Occipital lobe (tissue), 2 donors: ENCODE measurements around the gene OR1L4. TPM values are rescaled to one million over a fixed set of nuclear protein-coding genes. Genes with fewer than 3 reads are reported as not detected.

Experiments used
- DNase-seq: peaks from one replicate; lab custom pipeline; 2025; lab: John Stamatoyannopoulos, UW
- total RNA-seq: library from RNA; depleted of rRNA; stranded (reverse); fragments of >200 nt; gene quantifications from one replicate; pipeline ENCODE4 v1.2.3, GENCODE V29; 2014

OR1L4 gene, protein sequence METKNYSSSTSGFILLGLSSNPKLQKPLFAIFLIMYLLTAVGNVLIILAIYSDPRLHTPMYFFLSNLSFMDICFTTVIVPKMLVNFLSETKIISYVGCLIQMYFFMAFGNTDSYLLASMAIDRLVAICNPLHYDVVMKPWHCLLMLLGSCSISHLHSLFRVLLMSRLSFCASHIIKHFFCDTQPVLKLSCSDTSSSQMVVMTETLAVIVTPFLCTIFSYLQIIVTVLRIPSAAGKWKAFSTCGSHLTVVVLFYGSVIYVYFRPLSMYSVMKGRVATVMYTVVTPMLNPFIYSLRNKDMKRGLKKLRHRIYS
- not detected for total RNA-seq

DNA sequence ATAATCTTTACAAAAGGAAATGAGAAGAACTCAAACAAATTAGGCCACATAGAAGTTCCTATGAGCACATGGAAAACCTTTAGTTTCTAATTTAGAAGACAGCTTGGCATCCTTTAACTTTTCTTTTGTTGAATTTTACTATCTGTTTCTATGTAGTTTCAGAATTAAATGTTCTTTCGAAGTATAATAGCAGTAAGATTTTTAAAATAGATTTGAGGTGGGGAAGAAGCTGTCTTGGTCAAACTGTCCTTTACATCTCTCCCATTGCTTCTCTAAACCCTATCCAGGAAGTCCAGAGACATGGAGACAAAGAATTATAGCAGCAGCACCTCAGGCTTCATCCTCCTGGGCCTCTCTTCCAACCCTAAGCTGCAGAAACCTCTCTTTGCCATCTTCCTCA, at the start of gene OR1L4:
TSS of gene OR1L4 (plus strand) at position 301 of the 400 bp plus-strand sequence. CDS start at position 301, 0 bp downstream.
- no peak for DNase-seq

DNA sequence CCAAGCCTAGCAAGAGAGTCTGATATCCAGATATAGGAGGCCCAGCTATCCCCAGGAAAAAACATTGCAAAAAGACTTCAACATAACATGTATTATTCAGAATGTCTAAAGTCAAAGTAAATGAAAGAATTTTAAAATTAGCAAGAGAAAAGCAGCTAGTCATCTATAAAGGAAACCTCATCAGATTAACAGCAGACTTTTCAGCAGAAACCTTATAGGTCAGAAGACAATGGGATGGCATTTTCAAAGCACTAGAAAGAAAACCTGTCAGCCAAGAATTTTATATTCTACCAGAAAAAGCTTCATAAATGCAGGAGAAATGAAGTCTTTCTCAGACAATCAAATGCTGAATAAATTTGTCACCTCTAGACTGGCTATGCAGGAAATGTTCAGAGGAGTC, 38.9 kb upstream of the OR1L4 start:
- no peak for DNase-seq

DNA sequence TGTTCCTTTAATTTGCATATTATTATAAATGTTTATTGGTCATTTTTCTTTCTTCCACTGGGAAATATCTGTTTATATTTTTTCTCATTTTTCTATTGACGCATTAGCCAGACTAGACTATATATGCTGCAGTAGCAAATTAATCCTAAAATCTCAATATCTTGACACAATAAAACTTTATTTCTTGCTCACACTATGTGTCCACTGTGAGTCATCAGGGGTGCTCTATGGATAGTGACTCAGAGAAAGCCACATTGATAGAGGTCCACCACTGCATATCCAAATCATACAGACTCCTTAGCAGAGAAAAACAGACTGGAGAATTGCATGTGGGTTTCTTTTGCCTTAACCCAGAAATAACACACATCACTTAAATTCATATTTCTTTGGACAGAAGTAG, 28.1 kb upstream of the OR1L4 start:
- no peak for DNase-seq

DNA sequence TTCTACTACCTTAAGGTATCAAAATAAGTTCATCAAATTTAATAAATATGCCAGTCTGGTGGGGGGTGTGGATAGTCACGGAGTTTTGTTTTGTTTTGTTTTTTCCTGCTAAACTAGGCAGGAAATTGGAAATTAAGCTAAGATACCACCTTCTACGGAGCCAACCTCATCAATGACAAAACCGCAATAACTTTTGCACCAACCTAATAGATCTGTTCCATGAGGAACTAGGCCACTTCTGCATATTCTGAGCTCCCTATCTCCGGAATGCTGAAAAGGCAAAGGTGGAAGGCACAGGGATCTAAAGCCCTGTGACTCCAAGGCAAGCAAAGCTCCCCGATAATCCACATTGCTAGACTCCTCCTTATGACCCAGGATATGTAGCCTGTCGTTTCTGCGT, 5.8 kb upstream of the OR1L4 start:
- no peak for DNase-seq

DNA sequence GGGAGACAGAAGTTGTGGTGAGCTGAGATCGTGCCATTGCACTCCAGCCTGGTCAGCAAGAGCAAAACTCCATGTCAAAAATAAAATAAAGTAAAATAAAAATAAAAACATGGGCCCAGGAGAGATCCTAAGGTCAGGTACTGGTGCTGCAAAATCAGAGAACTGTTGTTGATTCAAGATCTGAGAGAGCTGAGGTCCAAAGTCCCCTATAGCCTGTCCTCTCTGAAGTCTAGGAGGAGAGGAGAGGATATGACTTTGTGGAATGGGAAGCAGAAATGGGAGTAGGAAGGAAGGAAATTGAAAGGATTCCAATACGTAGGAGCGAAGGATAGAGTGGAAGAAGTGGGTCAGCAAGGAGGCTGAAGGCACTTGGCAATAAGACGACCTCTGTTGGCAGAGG, 4.6 kb upstream of the OR1L4 start:
- no peak for DNase-seq

DNA sequence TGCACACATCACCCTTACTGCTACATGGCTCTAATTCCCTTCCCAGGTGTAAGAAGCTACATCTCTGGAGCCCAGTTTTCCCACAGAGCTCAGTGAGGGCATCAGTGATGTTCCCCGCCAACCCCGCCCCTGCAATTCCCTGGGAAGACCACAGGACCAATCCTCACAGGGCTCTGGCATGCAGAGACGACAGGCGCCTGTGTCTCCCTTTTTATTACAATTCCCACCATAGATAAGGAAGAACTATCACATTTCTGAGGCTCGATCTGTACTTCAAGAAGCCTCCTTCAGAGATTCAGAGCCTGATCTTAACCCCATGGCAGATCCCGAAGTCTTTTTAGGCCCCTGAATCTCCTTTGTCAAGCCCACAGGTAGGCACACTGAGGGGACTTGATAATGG, 18.2 kb downstream of the OR1L4 start, which contains the start of gene OR1L6:
TSS of gene OR1L6 (plus strand) at position 301 of the 400 bp plus-strand sequence. CDS start 7,545 bp downstream, outside the sequence.
- DNase-seq: no peak

DNA sequence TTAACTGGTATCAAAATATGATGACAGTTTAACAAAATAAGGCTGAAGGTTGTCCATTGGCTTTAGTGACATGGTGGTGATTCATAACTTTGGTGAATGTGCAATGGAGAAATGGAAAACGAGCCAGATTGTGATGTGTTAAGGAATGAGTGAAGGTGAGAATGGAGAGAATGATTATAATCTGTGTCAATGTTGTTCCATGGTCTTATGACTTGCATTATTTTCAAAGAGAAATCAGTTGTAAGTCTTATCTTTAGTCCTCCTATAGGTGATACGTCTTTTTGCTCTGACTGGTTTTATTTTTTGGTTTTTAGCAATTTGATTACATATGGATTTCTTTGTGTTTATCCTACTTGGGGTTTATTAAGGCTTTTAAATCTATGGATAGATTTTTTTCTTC, 31.0 kb downstream of the OR1L4 start:
- DNase-seq: no peak

DNA sequence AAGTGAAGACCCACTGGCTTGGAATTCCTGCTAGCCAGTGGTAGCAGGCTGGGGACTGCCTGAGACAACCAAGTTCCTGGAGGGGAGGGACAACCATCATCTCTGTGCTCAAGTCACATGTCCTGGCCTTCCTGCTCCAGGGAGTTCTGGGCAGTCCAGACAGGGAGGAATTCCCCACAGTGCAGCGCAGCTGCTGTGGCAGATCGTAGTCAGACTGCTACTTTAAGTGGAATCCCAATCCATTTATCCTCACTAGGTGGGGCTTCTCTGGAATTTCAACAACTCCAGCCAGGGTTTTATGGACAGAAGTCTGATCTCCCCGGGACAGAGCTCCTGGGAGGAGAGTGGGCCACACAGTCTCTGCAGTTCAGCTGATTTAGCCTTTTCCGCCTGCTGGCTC, 44.0 kb downstream of the OR1L4 start:
- DNase-seq: no peak

Other genes with a start within 250 kb of the OR1L4 start
- gene OR1J1, start 246.1 kb upstream of the OR1L4 start, total RNA-seq: not detected
- gene OR1J2, start 213.2 kb upstream of the OR1L4 start, total RNA-seq: not detected
- not detected for gene OR1J4, start 204.8 kb upstream of the OR1L4 start, total RNA-seq
- not detected for gene OR1N1, start 196.7 kb upstream of the OR1L4 start, total RNA-seq
- gene OR1N2, start 170.9 kb upstream of the OR1L4 start, total RNA-seq: not detected
- gene OR1L8, start 140.6 kb upstream of the OR1L4 start, total RNA-seq: not detected
- gene OR1Q1, start 109.3 kb upstream of the OR1L4 start, total RNA-seq: not detected
- gene OR1B1, start 66.4 kb upstream of the OR1L4 start, total RNA-seq: 0.62 TPM
- gene OR1L1, start 62.3 kb upstream of the OR1L4 start, total RNA-seq: not detected
- not detected for gene OR1L3, start 48.9 kb upstream of the OR1L4 start, total RNA-seq
- gene OR1L6, start 18.3 kb downstream of the OR1L4 start, total RNA-seq: not detected
- not detected for gene OR5C1, start 64.9 kb downstream of the OR1L4 start, total RNA-seq
- gene OR1K1, start 76.1 kb downstream of the OR1L4 start, total RNA-seq: not detected
- 72.2 TPM for gene PDCL, start 104.6 kb downstream of the OR1L4 start, total RNA-seq
- gene RC3H2, start 181.4 kb downstream of the OR1L4 start, total RNA-seq: 125 TPM
- 88.0 TPM for gene ZBTB6, start 189.3 kb downstream of the OR1L4 start, total RNA-seq
- 10.6 TPM for gene ZBTB26, start 207.5 kb downstream of the OR1L4 start, total RNA-seq
- 115 TPM for gene RABGAP1, start 217.0 kb downstream of the OR1L4 start, total RNA-seq